ENCODE measurements around the gene ST3GAL2.
"Not testable (repeated sequence)": the region's sequence is repeated elsewhere in the genome, so short reads cannot be mapped to it uniquely, and the experiment has no call there.

The ST3GAL2 gene

GRCh38 chr16:70467113-70467512 is 28.2 kb upstream of the ST3GAL2 start:
- no peak for DNase-seq

- no peak for DNase-seq
These were observed 27.8 kb upstream of the ST3GAL2 start for GRCh38 chr16:70466805-70467076.

GRCh38 chr16:70465999-70466804 is 27.3 kb upstream of the ST3GAL2 start:
- no peak for DNase-seq

GRCh38 chr16:70463235-70463634 is 24.3 kb upstream of the ST3GAL2 start:
- DNase-seq: no peak

GRCh38 chr16:70460737-70461261 is 21.9 kb upstream of the ST3GAL2 start:
- no peak for DNase-seq

GRCh38 chr16:70457446-70458166 is 18.7 kb upstream of the ST3GAL2 start:
- DNase-seq: no peak

GRCh38 chr16:70455910-70456309 is 17.0 kb upstream of the ST3GAL2 start:
- DNase-seq: no peak

- DNase-seq: no peak
These were observed 15.5 kb upstream of the ST3GAL2 start, which contains the start of gene FCSK for GRCh38 chr16:70454222-70455034. Gene FCSK, plus strand, starts transcription at chr16:70454595. Its CDS starts 8,596 bp downstream, at chr16:70463191.

GRCh38 chr16:70453892-70454221 is 15.0 kb upstream of the ST3GAL2 start:
- DNase-seq: no peak

- DNase-seq: no peak
These were observed 14.4 kb upstream of the ST3GAL2 start for GRCh38 chr16:70453117-70453891.

GRCh38 chr16:70451004-70451340 is 12.1 kb upstream of the ST3GAL2 start:
- not testable (repeated sequence) for DNase-seq

GRCh38 chr16:70450142-70451003 is 11.5 kb upstream of the ST3GAL2 start:
- not testable (repeated sequence) for DNase-seq

GRCh38 chr16:70448075-70448474 is 9.2 kb upstream of the ST3GAL2 start:
- no peak for DNase-seq

GRCh38 chr16:70444249-70445063 is 5.6 kb upstream of the ST3GAL2 start:
- DNase-seq: no peak

- no peak for DNase-seq
These were observed 3.4 kb upstream of the ST3GAL2 start for GRCh38 chr16:70442344-70442743.

- DNase-seq: no peak
These were observed 2.6 kb upstream of the ST3GAL2 start for GRCh38 chr16:70441406-70441990.

GRCh38 chr16:70440009-70440692 is 1.3 kb upstream of the ST3GAL2 start:
- DNase-seq: no peak

- DNase-seq: no peak
These were observed 323 bp downstream of the ST3GAL2 start for GRCh38 chr16:70438585-70438968.

GRCh38 chr16:70437582-70438557 is 1.0 kb downstream of the ST3GAL2 start:
- DNase-seq: no peak
